HUDEP-2 (cell line): ENCODE measurements around the gene WRAP73.

Experiments used
- DNase-seq, 76 experiments: peaks; one replicate each; lab custom pipeline; 2025; ENCODE audit not compliant: unreplicated experiment in 76 of 76; lab: John Stamatoyannopoulos, UW

WRAP73 gene

GRCh38 chr1:3651026-3651929 lies 1.4 kb upstream of the WRAP73 start:
- no peak for DNase-seq

- DNase-seq: no peak
These were observed 534 bp upstream of the WRAP73 start for GRCh38 chr1:3650248-3651025.

- no peak for DNase-seq
These were observed 3.3 kb downstream of the WRAP73 start for GRCh38 chr1:3646596-3646995.

- DNase-seq: no peak
These were observed 4.1 kb downstream of the WRAP73 start for GRCh38 chr1:3645666-3646355.

GRCh38 chr1:3645247-3645646 lies 4.7 kb downstream of the WRAP73 start:
- DNase-seq: no peak

- no peak for DNase-seq
These were observed 5.6 kb downstream of the WRAP73 start for GRCh38 chr1:3644273-3644672.

- DNase-seq: no peak
These were observed 6.8 kb downstream of the WRAP73 start for GRCh38 chr1:3642919-3643675.

- no peak for DNase-seq
These were observed 8.1 kb downstream of the WRAP73 start for GRCh38 chr1:3641816-3642215.

GRCh38 chr1:3641046-3641760 lies 8.7 kb downstream of the WRAP73 start:
- no peak for DNase-seq

GRCh38 chr1:3640121-3640837 lies 9.6 kb downstream of the WRAP73 start:
- DNase-seq: no peak

GRCh38 chr1:3639397-3639911 lies 10.4 kb downstream of the WRAP73 start:
- DNase-seq: no peak

GRCh38 chr1:3638676-3639075 lies 11.2 kb downstream of the WRAP73 start:
- DNase-seq: no peak

GRCh38 chr1:3638027-3638426 lies 11.9 kb downstream of the WRAP73 start:
- no peak for DNase-seq

GRCh38 chr1:3636531-3636930 lies 13.4 kb downstream of the WRAP73 start:
- DNase-seq: no peak

- DNase-seq: no peak
These were observed 13.8 kb downstream of the WRAP73 start for GRCh38 chr1:3636080-3636479.

GRCh38 chr1:3634059-3634800 lies 15.7 kb downstream of the WRAP73 start:
- DNase-seq: no peak

- no peak for DNase-seq
These were observed 16.4 kb downstream of the WRAP73 start for GRCh38 chr1:3633344-3634058.
